HG02943 (cell line): ENCODE results near the gene HSFX3.
"Not testable (repeated sequence)": the region's sequence is repeated elsewhere in the genome, so short reads cannot be mapped to it uniquely, and the experiment has no call there.

Source experiments
- ATAC-seq: cut with Tn5 transposase; IDR thresholded peaks from one replicate; pipeline ENCODE4 v1.9.1; 2021; ENCODE audit warnings: mild to moderate bottlenecking, low read depth, moderate library complexity; ENCODE audit not compliant: unreplicated experiment

Gene HSFX3, protein sequence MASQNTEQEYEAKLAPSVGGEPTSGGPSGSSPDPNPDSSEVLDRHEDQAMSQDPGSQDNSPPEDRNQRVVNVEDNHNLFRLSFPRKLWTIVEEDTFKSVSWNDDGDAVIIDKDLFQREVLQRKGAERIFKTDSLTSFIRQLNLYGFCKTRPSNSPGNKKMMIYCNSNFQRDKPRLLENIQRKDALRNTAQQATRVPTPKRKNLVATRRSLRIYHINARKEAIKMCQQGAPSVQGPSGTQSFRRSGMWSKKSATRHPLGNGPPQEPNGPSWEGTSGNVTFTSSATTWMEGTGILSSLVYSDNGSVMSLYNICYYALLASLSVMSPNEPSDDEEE

DNA sequence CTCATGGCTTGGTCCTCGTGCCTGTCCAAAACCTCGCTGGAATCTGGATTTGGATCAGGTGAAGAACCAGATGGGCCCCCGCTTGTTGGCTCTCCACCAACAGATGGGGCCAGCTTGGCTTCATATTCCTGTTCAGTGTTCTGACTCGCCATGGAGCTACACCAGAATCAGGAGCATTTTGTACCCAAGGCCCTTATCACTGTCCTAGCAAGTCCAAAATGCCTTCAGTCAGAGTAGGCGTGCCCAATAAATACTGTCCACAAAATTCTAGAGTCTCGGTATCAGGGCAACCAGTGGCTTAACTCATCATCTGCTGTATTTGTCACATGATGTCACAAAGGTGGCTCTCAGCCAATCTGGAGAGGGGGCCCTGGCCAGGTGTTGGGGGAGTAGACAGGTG, at the start of gene HSFX3:
TSS of gene HSFX3 (minus strand) at position 224 of the 400 bp plus-strand sequence. CDS start at position 152, 72 bp downstream.
- ATAC-seq, result not testable (repeated sequence)

DNA sequence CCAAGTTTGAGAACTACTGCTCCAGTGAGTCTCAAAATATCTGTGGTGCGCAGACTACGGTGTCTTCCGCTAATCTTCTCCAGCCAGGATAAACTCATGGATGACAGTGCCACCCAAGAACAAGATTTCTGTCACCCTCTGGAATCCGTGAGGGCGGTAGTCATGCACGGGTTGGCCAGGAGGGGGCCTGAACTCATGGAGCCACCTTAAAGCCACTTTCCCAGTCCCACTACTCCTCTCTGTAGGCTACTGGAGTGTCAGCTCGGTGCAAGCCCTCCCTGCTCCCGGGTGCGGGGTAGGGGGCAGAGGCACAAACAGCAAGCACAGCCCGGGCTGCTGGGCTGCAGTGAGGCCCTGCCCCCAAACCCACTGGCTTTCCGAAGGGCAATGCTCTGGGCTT, 48.9 kb upstream of the HSFX3 start:
- ATAC-seq, result not testable (repeated sequence)

DNA sequence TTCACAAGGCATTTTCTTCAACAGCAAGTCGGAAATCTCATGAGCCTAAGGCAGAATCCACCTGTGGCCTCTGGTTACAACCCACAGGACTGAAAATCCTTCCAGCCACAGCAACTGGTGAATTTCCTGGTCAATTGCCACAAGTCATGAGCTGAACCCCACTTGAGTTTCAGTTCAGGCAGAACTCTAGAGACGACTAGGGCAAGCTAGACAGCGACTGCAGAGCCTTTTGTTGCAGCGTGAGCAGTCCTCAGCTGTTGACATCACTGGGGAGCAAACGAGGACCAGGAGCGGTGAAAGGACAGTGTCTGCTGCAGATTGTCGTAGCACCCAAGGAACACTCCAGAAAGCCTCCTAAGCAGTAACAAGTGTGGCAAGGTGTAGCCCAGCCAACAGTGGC, 46.2 kb upstream of the HSFX3 start:
- ATAC-seq, result not testable (repeated sequence)

DNA sequence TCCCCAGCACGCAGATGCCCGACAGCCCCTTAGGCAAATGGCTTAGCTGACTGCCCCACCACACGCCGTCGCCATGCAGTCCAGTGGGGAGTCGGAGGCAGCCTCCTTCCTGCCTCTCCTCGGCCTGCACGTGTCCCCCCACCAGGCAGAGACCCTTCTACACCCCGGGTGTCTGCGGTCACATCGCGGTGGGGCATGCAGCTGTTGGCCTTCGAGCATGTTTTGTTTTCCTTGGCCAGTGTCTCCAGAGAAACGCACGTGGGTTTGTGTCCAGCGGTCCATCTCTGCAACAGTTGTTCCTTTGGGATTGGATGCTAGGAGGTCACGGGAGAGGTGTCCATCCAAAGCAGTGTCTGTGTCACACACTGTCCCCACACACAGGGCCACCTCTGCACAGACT, 45.5 kb upstream of the HSFX3 start, which contains the start of gene HSFX2:
TSS of gene HSFX2 (minus strand) at position 101 of the 400 bp plus-strand sequence. CDS start 614 bp downstream, outside the sequence.
- ATAC-seq, result not testable (repeated sequence)

DNA sequence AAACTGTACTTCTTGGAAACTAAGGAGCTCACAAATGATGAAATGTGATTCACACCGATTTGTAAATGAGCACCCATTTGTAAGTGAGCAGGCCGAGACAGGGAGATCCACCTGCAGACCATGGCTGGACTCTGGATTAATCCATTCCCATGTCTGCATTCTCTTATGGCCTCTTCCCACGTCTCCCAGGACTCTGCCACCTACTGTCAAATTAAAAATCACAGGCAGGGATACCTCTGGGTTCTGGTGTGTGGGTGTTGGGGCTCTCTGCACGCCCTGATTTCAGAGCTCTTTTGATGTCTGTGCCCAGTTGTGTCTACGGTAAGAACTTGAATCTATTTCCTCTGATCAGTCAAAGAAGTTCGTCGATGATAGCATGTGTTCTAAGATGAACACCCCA, 41.3 kb upstream of the HSFX3 start:
- ATAC-seq, result not testable (repeated sequence)

DNA sequence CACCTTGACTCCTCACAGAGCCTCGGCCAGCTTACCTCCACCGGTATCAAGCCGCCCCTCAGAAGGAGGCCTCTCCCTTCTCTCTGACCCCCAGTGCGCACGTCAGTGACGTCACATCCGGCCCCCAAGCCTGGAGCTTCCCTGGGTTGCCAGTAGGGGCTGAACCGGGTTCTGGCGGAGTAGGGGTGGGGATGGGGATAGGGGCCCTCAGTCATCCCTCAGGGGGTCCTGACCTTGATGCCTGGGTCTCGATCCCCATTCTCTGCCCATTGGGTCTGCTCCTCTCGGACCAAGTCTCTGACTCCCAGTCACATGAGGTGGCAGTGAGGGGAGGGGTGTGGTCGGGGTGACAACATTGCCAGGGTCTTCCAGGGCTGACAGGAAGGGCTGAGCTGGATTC, 37.6 kb upstream of the HSFX3 start, which contains the start of gene MAGEA9B:
TSS of gene MAGEA9B (minus strand) at position 101 of the 400 bp plus-strand sequence. CDS start 4,280 bp downstream, outside the sequence.
- not testable (repeated sequence) for ATAC-seq

DNA sequence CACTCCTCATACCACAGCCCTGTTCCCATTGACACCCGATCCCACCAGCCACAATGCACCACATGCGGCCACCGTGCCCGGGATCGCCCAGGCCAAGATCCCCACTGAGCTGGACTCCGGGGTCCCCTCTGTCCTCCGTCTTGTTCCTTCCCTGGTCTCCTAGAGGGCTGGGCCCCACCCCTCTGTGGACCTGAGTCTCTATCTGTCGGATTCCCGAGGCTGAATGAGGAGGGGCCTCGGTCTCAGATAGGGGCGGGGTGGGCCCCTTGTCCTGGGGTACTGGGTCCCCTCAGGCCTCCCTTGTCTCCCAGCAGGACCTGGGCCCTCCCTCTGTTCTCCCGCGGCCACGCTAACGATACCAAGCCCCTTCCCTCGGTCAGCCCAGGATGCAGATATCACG, 35.9 kb upstream of the HSFX3 start:
- ATAC-seq, result not testable (repeated sequence)

DNA sequence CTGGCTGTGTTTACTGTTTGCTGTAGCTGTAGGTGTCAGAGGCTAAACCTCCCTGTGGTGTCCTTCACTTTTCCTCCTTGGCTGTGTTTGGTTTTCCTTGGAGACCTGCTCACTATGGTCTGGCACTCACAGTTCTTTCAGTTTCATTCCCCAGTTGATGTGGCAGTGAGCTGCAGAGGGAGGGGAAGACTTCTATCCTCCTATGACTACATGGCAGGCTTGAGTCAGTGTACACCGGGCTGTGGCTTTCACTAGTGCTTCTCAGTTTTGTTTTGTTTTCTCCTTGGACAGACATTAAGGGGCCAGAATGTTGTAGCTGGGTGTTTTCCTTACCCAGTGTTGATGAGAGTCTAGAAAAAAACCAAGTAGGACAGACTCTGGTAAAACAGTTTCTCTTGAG, 23.7 kb upstream of the HSFX3 start:
- peak; percentile 100 for ATAC-seq

DNA sequence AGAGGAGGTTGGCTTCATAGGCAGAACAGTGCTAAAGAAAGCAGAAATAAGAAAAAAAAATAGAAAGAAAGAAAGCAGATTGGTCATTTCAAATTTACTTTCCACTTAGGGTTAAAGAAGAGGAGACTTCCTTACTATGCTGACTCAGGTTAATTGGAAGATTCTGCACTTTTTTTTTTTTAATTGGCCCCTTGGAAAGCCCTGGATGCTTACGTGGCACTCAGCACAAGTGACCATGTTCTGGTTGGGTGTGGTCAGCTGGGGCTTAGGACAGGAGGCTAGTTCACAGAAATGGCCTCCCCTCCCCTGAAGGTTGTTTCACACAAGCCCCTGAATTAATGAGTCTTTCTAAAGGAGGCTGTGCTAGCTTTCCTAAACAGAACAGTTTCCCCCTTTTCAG, 23.0 kb upstream of the HSFX3 start:
- no peak for ATAC-seq

DNA sequence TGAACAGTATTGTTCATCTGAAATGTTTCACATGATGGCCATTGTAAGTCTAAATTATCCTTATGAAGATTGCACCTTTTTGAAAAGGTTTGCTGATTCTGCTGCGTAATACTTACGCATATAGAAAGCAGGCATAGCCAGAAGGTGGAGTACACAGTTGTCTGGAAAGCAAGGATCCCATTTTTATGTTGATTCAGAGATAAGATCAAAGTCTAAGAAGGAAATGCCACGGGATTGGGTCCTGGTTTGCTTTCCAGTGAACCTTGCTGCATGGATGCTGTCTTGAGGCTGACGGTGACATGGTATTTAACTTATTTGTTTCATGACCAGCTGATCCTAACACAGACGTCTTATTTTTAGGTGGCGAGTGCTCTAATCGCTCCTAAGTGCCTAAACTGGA, 22.0 kb upstream of the HSFX3 start:
- no peak for ATAC-seq

DNA sequence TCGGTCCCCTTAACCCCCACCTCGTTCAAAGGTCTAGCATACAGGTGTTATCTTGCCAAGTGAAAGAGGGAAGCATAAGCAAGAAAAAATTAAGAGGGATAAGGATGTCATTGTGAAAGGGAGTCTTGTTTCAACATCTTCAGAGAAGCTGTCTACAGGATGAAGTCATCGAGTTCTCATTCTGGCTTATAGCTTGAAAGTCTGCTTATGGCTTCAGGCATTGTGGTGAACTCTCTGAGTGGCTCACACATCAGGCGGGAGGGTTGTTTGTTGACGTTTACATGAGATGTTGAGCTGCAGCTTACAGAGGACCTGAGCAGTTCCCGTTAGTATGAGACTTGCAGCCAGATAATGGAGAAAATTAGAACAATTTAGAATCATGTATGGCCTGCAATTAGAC, 20.9 kb upstream of the HSFX3 start:
- ATAC-seq, result no peak

DNA sequence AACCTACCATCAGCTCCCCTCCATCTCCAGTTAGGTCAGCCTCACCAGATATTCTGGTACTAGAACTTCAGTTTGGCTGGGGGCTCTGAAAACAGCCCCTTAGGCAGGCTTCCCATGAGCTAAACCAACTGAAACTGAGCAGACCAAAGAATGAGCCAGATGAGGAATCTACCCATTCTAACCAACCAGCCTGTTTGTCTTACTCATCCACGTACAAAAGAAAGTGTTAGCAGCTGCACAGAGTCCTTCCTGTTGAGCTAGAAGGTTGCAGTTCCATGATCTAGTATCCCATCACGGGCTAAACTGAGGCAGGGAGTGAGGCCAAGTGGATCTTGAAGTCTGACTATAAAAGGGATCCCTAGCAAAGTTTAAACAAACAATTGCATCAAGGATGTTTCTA, 20.0 kb upstream of the HSFX3 start:
- ATAC-seq, result no peak

DNA sequence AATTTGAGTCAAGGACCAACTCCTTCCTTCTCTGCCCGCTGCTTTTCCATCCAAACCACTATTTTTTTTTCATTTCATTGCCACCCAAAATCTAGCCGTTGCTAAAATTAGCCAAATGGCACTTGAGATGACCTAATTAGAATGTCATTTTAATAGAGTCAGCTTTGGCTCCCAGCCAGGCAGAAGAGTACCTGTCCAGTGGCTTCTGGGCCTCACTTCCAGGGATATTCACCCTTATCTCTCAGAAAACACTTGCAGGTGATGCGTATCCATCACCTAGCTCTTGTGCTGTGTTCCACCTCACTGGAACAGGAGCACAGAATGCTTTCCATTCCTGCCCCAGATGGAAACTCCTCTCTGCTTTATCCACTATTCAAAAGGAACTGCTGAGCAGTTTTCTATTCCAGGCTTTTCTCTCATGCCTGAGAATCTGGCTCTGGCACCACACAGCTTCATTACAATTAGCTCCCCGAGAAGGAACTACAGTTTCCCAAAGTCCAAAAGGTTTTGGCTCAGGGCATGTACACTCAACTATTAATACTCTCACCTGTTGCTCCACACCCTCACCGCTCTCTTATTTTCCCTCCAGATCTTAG, 19.1 kb upstream of the HSFX3 start:
- no peak for ATAC-seq

DNA sequence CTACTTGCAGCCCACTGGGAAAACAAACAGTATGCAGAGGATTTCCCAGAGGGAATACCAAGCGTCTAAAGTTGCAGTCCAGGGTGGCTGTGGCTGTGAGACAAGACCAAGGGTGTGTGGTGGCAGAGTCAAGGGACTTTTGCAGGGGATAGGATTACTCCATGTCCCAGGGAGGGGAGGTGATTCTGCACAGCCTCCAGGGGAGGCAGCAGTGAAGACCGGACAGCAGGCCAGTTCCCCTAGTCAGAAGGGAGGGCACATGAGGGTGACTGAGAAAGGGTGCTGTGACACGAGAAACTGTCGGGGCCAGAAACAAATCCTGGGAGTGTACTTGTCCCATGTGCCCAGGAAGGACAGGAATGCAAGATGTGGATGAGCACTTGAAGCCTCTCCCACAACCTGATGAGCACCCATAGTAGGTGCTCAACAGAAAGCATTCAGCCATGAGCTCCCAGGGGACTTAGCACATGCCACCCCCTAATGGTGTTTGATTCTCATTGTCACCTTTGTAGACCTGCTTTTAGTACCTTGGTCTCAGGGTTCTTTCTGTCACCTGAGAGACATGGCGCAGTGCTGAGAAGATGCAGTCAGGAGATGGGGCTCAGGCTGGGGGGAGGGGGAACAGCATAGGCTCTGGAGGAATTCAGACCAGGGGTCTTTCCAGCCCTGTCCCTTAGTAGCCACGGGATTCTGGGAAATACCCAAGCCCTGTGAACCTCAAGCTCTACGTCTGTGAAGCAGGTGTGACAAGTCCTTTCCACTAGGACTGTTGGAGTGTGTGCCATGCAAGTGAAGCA, 18.1 kb upstream of the HSFX3 start:
- ATAC-seq, result no peak

DNA sequence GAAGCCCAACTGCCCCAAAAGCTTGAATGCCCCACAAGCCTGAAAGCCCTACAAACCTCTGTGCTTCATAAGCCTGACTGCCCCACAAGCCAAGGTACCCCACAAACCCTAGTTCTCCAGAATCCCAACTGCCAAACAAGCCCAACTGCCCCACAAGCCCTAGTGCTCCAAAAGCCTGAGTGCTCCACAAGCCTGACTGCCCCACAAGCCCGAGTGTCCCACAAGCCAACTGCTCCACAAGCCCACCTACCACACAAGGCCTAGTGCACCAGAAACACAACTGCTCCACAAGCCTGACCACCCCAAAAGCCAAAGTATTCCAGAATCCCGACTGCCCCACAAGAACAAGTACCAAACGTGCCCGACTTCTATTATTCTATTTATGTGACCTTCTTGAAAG, 13.6 kb upstream of the HSFX3 start:
- ATAC-seq, result no peak

DNA sequence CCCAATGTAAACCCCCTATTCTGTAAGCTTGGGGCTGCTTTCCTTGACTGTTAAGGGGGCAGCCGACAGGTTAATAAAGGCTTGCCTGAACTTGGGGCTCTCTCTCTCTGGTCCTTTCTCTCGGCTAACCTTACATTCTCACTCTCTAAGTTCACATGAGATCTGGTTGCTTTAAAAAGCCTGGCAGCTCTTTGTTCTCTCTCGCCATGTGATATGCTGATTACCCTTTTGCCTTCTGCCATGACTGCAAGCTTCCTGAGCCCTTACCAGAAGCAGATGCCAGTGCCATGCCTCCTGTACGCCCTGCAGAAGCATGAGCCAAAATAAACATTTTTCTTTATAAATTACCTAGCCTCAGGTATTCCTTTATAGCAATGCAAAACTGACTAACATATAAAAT, 5.5 kb upstream of the HSFX3 start:
- ATAC-seq, result not testable (repeated sequence)

DNA sequence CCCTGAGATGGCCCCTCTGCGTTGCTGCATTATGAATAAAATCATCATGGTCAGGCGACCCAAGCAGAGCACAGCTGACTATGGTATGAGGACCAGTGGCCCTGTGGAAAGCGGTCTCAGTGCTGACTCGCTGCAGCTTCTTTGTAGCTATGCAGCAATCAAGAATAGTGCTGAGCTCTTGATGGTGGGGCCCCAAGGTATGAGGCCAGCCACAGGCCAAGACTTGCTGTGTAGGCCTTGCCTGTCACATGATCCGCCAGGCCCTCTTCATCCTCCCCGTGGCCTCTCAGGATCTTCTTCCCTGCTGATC, 2.2 kb upstream of the HSFX3 start:
- not testable (repeated sequence) for ATAC-seq

DNA sequence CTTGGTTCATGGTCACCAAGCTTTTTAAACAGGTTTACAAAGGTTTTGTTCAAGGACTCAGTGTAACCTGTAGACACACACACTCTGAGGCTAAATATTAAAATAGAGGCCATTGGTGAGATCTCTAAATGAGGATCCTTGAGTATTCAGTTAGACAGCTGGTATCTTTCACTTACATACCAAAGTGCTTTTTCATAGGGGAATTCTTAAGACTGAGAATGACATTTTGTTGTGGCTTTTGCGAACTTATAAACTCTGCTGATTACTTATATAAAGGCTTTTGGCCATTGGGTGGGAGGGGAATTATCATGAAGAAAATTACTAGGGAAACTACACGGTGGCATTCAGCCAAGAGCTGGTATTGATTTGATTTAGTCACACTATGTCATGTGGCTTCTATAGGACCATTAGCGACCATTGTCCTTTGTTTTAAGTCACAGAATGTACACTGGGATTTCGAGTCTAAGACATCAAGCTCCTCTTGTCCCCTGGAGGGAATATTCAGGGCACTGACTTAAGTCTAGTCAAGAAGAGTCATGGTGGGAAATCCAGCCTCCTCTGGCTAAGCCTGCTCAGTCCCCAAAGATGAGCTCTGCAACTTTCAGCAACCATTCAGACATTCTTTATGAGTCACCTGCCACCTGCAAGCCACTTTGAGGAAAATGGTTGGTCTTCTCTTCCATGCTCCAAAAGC, 1.7 kb upstream of the HSFX3 start:
- not testable (repeated sequence) for ATAC-seq

DNA sequence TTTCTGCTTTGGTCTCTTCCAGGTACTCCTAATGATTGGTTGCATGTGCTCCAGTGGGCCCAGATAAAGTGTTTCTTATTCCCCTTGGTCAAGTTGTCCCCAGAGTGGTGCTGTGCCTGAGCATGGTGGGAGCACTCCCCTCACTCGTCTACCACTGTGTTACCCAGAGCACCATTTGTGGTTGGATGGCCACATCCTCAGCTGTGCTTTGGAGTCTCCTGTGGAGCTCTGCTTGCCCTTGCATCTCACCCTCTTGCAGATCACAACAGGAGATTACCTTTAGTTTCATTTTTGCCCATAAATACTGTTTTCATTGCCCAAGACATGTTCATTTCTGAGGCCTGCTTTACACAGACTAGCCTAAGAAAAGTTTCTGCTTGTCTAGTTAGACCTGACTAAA, 730 bp upstream of the HSFX3 start:
- not testable (repeated sequence) for ATAC-seq

DNA sequence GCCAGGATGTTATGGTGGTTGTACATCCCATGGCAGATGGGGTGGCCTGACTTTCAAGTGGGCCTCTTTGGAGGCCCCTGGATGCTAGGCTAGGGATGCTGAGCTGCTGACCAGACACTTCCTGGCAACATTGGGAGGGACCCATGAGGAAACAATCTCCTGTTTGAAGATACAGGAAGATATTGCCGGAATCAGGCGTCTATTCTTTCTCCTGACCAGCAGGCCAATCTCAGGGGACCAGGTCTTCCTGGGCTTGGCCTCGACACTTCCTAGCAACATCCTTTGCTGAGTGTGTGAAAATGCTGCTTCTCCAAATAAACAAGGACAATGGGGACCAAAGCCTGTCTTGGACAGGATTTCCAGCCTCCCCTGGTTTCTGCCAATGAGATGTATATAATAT, 1.9 kb downstream of the HSFX3 start:
- ATAC-seq, result not testable (repeated sequence)

DNA sequence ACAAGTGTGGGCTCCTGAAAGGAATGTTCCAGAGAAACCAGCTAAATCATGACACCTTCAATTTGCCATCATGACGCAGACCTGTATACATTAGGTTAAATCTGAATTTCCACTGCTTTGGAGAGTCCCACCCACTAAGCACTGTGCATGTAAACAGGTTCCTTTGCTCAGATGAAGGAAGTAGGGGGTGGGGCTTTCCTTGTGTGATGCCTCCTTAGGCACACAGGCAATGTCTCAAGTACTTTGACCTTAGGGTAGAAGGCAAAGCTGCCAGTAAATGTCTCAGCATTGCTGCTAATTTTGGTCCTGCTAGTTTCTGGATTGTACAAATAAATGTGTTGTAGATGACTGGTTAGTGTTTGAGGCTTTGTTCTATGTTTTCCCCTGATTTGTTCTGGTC, 2.8 kb downstream of the HSFX3 start:
- ATAC-seq, result not testable (repeated sequence)
